Stimulated activated CD8-positive, alpha-beta memory T cell treated with anti-CD3 and anti-CD28 coated beads, Interleukin-15, amount 100 ng/mL, for 4 hours (primary cell): ENCODE data around the gene LYPD8.
"Not testable (repeated sequence)": the region's sequence is repeated elsewhere in the genome, so short reads cannot be mapped to it uniquely, and the experiment has no call there.

Experiments used
- DNase-seq, 2 donors: peaks; one replicate each; pipeline ENCODE4 v3.0.0-alpha.2; 2020; ENCODE audit warnings: low read depth in 2 of 2

The LYPD8 gene

DNA sequence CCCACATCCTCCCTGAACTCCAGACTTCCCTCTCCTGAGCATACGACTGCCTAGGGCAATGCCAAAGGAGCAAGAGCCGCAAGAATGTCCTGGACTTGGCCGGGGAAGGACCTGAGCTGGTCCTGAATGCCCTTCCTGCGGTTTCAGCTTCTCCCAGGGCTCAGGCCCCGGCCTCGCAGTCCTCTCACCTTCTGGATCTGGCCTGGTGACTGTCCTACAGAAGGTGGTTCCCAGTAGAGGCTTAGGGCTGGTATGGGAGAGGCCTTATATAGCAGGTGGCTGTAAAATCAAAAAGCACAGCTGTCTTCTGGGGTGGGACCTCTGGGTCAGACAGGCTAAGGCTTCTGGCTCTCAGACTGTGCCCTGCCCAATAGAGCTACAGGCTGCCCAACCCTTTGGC lies at the start of gene LYPD8:
Gene LYPD8 (minus strand): TSS at position 243 of the 400 bp plus-strand sequence. CDS start 4,678 bp downstream, outside the sequence.
- no peak for DNase-seq

DNA sequence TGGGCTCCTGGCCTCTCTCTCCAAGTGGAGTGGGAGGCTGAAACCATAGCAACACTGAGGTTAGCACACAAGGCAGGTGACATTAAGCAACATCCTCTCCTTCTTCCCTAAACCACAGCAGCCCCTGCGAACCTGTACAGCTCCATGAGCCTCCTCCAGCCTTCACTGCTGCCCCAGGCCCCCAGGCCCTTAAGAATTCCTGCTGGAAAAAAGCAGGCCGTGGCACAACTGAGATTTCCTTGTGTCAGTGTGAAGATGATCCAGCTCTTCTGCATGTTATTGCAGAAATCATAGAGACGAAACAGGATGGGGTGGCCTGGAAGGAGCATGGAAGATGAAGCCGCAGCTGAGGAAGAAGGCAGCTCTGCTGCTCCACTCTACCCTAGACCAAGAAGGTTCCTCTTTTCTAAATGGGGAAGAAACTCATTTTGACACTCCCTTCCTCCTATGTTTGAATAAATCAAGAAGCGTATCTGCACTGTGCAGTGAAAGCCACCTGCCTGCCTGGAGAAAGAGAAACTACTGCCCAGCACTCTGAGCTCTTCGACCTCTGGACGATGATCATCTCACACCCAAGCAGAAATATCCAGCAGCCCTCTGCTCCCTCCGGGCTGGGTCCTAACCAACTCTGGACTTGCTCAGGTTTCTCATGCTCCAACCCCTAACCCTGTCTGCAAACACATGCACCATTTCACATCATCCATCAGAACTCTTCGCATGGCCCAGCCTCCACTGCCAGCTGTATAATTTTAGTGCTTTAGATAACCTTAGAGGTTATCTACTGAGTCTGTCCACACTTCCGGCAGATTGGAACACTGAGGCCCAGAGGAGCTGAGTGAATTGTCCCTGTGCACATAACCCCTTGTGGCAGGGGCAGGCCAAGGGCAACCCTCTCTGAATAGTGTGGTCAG lies 49.5 kb upstream of the LYPD8 start:
- DNase-seq, result no peak

DNA sequence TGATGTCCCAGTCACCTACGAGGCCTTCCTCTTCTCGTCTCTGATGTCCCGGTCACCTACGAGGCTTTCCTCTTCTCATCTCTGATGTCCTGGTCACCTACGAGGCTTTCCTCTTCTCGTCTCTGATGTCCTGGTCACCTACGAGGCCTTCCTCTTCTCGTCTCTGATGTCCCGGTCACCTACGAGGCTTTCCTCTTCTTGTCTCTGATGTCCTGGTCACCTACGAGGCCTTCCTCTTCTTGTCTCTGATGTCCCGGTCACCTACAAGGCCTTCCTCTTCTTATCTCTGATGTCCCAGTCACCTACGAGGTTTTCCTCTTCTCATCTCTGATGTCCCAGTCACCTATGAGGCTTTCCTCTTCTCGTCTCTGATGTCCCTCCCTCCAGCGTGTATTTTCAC lies 47.9 kb upstream of the LYPD8 start:
- DNase-seq, result not testable (repeated sequence)

DNA sequence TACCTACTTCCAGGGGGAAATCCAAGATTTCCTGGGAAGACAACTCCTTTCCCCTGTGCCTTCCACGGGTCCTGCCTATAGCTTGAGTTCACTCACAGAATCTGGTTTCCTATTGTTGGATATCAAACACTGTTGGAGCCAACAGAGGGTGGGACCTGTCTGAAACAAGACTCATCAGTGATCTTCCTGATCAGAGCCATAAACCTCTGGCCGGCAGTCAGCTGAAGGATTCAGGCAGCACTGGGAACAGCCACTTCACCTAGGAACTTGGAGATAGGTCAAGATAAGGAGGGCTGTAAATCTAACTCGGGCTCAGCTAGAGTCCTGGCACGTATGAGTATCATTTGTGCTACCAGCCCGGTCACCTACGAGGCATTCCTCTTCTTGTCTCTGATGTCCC lies 46.9 kb upstream of the LYPD8 start:
- no peak for DNase-seq

DNA sequence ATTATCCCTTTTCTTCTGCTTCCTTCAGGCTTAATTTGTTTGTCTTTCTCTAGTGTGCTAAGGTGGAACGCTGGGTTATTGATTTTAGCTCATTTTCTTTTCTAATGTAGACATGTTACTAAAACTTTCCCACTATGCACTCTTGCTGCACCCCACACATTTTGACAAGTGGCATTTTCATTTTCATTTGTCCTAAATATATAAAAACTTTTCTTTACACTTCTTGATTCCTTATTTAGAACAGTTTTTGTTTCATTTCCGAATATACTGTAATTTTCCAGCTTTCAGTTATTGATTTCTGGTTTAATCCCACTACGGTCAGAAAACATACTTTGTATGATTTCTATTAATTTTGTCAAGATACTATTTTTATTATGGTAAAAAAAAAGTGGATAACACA lies 44.9 kb upstream of the LYPD8 start:
- DNase-seq, result no peak

- no peak for DNase-seq
These were observed 43.2 kb upstream of the LYPD8 start for GRCh38 chr1:248798791-248799190.

DNA sequence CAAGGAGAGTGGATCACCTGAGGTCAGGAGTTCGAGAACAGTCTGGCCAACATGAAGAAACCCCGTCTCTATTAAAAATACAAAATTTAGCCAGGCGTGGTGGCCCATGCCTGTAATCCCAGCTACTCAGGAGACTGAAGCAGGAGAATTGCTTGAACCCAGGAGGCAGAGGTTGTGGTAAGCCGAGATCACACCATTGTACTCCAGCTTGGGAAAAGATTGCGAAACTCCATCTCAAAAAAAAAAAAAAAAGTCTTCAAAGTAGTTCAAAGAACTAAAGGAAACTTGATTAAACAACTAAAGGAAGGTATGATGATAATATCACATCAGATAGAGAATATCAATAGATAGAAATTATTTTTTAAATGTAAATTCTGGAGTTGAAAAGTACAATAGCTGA lies 39.1 kb upstream of the LYPD8 start:
- not testable (repeated sequence) for DNase-seq

GRCh38 chr1:248793592-248793991 lies 38.0 kb upstream of the LYPD8 start:
- DNase-seq, result no peak

- DNase-seq, result no peak
These were observed 36.8 kb upstream of the LYPD8 start for GRCh38 chr1:248792342-248792741.

DNA sequence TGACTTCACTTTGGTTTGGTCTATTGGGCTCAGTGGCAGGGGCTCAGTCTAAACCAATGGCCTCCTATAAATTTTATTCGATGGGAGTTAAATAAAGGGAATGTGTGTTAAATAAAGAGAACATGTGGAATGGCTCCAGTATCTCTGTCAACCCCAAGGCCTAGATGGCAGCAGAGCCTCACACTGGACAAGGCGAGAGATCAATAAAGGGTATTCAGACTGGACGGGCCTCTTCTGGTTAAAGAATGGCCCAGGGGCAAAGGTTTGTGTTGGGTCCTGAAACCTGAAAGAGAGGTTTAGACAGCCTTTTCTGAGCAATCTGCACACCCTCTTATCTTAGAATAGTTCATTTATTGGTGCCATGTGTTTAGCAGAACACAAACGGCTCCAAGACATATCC lies 35.5 kb upstream of the LYPD8 start:
- no peak for DNase-seq

DNA sequence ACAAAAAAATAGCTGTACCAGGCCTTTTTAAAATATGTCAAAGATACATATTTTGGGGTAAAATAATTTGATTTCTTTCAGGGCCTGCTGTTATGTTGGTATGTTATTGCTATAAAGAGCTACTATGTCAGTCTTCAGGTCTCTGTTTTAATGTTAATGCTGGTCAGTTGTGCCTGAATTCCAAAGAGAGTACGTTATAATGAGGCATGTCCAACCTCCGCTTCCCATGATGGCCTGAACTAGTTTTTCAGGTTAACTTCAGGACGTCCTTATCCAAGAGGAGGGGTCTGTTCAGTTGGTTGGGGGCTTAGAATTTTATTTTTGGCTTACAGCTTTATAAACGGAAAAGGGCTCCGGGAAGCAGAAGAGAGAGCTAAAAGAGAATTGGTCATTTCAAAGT lies 34.9 kb upstream of the LYPD8 start:
- no peak for DNase-seq

GRCh38 chr1:248789337-248789736 lies 33.8 kb upstream of the LYPD8 start:
- DNase-seq, result not testable (repeated sequence)

DNA sequence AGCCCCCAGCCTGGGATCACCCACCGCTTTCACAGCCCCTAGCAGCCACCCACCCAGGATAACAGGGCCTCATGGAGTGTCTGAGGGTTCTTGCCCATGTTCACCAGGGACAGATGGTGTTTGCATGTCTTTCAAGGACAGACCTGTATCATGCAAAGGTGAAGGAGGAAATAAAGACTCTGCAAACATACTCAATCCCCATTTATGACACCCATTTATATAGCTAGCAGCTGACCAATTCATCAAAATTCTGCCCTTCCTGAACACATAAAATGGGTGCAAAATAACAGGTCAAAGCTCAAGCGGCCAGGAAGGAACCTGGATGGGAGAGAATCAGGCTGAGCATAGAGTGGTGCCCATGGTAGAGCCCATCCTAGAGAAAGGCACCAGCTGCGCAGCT lies 32.8 kb upstream of the LYPD8 start:
- DNase-seq, result no peak

GRCh38 chr1:248787430-248787829 lies 31.9 kb upstream of the LYPD8 start:
- no peak for DNase-seq

DNA sequence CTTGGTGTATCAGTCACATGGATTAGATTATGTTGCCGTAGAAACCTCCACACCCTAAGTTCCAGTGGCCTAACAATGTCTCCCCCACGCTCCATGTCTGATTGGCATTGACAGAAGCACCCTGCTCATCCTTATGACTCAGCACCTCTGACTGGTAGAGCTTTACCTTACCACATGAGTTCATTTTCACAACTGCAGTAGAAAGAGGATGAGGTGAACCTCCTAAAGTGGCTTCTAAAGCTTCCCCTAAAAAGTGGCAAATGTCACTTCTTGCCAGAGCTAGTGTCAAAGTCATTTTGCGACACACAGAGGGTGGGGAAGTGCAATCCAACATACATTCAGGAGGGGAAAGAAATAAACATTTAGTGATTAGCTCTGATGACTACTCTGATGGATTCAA lies 30.6 kb upstream of the LYPD8 start:
- no peak for DNase-seq

GRCh38 chr1:248783367-248783766 lies 27.8 kb upstream of the LYPD8 start:
- DNase-seq, result no peak

DNA sequence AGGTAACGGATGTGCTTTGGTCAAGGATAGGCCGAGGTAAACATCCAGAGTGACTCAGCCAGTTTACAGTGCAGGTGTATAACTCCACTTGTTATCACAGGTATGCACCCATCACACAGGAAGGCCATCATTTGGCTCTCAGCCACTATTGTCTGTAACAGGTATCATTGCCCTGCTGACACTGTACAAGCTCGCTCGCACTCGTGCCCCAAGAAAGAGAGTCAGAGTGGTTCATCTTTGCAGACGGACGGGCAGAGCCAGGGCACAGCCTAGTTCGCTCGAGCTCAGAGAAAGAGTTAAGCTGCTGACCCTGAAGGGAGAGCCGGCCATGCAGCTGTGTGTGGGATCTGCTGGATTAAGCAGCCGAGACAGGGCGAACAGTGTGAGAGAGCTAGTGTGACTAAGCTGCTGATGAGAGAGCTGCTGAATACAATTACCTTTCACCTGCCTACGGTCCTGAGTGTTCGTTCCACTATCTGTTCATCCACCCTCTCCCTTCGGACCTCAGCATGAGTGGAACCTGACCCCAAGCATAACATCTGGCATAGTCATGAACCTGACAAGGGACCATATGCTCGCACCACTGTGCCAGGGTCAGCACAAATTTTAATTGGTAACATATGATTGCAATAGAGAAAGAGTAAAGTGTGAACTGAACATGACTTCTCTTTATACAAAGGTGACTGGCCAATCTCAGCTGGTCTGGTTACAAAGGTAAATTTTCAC lies 27.0 kb upstream of the LYPD8 start:
- no peak for DNase-seq

DNA sequence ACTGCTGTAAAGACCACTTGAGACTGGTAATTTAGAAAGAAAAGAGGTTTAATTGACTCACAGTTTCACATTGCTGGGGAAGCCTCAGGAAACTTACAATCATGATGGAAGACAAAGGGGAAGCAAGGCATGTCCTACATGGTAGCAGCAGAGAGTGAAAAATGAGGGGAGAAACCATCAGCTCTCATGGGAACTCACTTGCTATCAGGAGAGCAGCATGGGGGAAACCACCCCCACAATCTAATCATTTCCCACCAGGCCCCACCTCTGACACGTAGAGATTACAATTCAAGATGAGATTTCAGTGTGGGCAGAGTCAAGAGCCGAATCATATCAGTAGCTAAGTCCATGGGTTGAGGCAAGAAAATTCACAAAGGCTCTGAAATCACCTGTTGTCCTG lies 23.8 kb upstream of the LYPD8 start:
- DNase-seq, result no peak

- no peak for DNase-seq
These were observed 23.3 kb upstream of the LYPD8 start for GRCh38 chr1:248778906-248779305.

- DNase-seq, result no peak
These were observed 21.4 kb upstream of the LYPD8 start for GRCh38 chr1:248776991-248777390.

- no peak for DNase-seq
These were observed 19.9 kb upstream of the LYPD8 start for GRCh38 chr1:248775441-248775840.

DNA sequence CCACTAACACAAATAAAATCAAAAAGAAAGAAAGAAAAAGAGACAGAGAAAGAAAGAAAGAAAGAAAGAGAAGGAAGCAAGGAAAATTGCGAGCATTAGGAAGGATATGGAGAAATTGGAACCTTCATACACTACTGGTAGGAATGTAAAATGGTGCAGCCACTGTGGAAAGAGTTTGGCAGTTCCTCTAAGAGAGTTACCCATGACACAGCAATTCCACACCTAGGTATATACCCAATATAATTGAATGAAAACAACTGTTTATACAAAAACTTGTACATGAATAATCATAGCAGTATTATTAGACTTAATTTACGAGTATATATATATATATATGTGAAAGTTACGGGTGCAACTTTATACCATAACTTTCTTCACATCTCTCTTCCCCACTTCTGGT lies 4.1 kb upstream of the LYPD8 start:
- DNase-seq, result no peak

- DNase-seq, result no peak
These were observed 2.8 kb upstream of the LYPD8 start for GRCh38 chr1:248758352-248758751.
